Right renal pelvis (tissue), 4 donors: ENCODE data around the gene APOC4. TPM values are rescaled to one million over a fixed set of nuclear protein-coding genes. Genes with fewer than 3 reads are reported as not detected.
"Not testable (repeated sequence)": the region's sequence is repeated elsewhere in the genome, so short reads cannot be mapped to it uniquely, and the experiment has no call there.

Experiments
- DNase-seq, 4 donors: peaks; one replicate each; pipeline ENCODE4 v3.0.0-alpha.2; 2013; ENCODE audit warnings: low read depth in 4 of 4, low spot score in 3 of 4, missing footprints in 1 of 4
- polyA plus RNA-seq, 4 donors: library from polyadenylated mRNA; unstranded; fragments of 120-200 nt; gene quantifications; one replicate each; pipeline ENCODE4 v1.2.1, GENCODE V29; 2013; ENCODE audit not compliant: insufficient read length in 4 of 4

APOC4 gene, protein sequence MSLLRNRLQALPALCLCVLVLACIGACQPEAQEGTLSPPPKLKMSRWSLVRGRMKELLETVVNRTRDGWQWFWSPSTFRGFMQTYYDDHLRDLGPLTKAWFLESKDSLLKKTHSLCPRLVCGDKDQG
- polyA plus RNA-seq = not detected

DNA sequence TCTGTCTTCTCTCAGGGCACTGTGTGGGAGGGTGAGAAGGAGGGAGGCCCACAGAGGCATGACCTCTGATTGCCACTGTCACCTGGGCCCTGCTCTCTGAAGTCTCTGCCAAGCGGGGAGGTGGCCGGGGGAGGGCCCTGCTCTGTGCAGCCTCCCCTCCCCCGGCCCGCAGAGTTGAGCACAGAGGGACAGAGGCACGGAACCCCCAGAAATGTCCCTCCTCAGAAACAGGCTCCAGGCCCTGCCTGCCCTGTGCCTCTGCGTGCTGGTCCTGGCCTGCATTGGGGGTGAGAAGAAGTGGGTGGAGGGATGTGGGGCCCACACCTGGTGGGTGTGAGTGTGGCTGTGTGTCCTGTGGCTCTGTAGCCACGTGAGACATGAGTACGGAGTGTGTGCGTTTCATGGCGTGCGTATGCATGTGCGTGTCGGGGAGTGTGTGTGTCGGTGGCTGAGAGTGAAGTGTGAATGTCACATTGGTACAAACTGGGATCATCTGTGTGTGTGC lies at the start of gene APOC4:
TSS of gene APOC4 (plus strand) at position 171 of the 505 bp plus-strand sequence. CDS start at position 212, 41 bp downstream.
- DNase-seq = no peak

DNA sequence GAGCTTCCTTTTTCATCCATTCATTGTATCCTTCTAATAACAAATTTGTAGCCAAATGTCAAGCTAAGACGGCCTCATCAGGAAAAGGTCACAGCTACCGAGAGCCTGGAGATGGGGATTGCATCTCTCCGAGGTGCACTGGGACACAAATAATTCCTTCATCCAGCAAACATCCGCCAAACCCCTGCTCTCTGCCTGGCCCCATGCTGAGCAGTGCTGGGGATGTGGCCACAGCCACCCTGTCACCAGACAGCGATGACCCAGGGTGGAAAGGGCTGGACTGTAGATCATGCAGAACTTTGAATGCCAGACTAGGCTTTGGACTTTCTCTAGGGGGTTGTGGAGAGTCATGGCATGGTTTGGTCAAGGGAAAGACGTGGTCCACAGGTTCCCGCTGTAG lies 49.1 kb upstream of the APOC4 start:
- DNase-seq = no peak

DNA sequence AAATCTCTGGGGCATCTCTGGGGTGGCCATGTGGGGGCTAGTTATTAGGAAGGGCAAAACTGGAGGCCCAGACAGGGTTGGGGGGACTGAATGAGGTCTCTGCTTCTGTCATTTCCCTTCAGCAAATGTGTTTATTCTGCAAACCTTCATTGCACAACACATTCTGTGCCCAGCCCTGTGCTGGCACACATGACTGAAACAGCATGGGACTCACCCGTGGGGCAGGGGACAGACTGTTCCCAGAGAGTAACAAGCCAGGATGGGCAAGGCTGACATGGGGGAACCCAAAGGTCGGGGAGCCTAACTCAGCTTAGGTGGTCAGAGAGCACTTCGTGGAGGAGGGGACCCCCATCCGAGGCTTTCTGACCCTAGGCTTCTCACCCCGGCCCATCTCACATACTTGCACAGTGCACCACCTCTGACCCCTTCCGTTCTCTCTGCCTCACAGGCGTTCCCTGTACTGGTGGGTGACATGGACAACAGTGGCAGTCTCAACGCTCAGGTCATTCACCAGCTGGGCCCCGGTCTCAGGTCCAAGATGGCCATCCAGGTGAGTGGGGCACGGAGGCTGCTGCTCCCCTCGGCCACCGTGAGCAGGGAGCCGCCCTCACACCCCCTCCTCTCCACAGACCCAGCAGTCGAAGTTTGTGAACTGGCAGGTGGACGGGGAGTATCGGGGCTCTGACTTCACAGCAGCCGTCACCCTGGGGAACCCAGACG lies 48.5 kb upstream of the APOC4 start:
- DNase-seq = no peak

DNA sequence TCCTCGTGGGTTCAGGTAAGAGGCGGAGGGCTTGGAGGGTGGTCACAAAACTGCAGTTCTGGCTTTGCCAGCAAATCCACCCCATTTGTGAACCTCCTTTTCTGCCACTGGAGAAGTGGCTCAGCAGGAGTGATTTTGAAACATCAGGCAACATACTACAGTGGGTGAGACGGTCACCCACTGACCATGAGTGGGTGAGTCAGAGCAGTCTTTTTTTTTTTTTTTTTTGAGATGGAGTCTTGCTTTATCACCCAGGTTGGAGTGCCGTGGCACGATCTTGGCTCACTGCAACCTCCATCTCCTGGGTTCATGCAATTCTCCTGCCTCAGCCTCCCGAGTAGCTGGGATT lies 48.0 kb upstream of the APOC4 start:
- no peak for DNase-seq

DNA sequence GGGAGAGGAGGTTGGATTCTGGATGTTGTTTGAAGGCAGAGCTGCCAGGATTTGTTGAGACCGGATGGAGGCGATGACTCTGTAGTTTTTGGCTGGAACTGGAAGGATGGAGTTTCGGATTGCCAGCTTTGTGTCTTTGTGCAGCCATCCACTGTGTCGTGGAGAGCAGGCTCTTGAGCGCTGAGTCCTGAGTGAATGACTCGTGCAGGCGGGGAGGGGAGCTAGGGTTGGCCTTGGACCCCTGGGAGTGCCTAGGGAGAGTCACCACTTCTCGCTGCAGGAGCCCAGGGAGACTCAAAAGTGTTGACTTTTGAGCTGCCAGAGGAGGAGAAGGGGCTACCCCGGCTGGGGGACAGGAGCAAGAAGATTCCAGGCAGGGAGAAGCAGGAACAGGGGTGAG lies 47.1 kb upstream of the APOC4 start:
- DNase-seq = no peak

DNA sequence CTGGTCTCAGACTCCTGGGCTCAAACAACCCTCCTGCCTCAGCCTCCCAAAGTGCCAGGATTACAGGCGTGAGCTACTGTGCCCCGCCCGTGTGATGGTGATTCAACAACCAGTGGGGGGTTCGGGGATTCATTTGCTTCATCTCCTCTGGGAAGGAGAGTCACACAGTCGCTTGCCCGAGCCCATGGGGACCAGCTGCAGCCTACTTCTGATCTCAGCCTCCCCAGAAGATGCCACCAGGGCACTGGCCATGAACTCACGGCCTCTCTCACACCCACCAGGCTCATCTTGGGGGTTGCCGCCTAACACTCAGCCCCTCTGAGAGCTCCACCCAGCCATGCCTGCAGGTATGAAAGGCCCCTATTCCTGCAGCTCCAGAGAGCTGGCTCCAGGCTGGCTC lies 44.2 kb upstream of the APOC4 start:
- DNase-seq = no peak

DNA sequence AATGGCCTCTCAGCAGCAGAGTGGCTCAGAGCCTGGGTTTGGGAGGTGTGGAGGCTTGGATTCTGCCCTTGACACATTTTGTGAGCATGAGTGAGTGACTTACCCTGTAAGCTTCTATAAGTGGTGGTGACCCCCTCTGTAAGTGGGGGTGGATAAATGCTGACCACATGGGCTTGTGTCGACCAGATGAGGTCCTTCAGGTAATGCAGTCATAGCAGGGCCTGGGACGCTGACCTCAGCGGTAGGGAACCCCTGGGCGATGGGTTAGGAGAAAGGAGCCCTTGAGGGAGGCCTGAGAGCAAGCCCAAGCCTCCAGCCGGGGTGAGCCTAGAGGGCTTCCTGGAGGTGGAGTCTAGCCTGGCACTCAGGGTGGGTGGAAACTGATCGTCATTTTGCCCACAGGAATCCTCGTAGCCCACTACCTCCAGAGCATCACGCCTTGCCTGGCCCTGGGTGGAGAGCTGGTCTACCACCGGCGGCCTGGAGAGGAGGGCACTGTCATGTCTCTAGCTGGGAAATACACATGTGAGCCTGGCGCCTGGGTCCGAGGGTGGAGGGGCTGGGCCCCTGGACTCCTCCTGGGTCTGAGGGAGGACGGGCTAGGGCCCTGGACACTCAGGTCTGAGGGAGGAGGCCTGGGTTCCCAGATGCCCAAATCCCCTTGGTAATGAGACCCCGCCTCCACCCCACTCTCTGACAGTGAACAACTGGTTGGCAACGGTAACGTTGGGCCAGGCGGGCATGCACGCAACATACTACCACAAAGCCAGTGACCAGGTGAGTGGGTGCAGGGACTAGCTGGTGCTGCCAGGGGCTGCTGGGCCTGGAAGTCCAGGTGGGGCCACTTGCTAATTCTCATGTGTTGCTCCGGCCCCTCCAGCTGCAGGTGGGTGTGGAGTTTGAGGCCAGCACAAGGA lies 41.5 kb upstream of the APOC4 start:
- DNase-seq = no peak

DNA sequence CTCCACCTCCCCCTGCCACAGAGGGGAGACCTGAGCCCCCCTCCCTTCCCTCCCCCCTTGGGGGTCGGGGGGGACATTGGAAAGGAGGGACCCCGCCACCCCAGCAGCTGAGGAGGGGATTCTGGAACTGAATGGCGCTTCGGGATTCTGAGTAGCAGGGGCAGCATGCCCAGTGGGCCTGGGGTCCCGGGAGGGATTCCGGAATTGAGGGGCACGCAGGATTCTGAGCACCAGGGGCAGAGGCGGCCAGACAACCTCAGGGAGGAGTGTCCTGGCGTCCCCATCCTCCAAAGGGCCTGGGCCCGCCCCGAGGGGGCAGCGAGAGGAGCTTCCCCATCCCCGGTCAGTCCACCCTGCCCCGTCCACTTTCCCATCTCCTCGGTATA lies 38.8 kb upstream of the APOC4 start:
- no peak for DNase-seq

DNA sequence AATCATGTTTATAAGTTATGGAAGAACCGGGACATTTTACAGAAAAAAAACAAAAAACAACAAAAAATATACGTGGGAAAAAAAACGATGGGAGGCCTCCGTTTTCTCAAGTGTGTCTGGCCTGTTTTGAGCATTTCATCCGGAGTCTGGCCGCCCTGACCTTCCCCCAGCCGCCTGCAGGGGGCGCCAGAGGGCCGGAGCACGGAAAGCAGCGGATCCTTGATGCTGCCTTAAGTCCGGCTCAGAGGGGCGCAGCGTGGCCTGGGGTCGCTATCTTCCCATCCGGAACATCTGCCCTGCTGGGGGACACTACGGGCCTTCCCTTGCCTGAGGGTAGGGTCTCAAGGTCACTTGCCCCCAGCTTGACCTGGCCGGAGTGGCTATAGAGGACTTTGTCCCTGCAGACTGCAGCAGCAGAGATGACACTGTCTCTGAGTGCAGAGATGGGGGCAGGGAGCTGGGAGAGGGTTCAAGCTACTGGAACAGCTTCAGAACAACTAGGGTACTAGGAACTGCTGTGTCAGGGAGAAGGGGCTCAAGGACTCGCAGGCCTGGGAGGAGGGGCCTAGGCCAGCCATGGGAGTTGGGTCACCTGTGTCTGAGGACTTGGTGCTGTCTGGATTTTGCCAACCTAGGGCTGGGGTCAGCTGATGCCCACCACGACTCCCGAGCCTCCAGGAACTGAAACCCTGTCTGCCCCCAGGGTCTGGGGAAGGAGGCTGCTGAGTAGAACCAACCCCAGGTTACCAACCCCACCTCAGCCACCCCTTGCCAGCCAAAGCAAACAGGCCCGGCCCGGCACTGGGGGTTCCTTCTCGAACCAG lies 38.2 kb upstream of the APOC4 start:
- DNase-seq = no peak

DNA sequence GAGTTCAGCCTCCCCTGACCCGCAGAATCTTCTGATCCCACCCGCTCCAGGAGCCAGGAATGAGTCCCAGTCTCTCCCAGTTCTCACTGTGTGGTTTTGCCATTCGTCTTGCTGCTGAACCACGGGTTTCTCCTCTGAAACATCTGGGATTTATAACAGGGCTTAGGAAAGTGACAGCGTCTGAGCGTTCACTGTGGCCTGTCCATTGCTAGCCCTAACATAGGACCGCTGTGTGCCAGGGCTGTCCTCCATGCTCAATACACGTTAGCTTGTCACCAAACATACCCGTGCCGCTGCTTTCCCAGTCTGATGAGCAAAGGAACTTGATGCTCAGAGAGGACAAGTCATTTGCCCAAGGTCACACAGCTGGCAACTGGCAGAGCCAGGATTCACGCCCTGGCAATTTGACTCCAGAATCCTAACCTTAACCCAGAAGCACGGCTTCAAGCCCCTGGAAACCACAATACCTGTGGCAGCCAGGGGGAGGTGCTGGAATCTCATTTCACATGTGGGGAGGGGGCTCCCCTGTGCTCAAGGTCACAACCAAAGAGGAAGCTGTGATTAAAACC lies 37.5 kb upstream of the APOC4 start:
- DNase-seq = no peak

DNA sequence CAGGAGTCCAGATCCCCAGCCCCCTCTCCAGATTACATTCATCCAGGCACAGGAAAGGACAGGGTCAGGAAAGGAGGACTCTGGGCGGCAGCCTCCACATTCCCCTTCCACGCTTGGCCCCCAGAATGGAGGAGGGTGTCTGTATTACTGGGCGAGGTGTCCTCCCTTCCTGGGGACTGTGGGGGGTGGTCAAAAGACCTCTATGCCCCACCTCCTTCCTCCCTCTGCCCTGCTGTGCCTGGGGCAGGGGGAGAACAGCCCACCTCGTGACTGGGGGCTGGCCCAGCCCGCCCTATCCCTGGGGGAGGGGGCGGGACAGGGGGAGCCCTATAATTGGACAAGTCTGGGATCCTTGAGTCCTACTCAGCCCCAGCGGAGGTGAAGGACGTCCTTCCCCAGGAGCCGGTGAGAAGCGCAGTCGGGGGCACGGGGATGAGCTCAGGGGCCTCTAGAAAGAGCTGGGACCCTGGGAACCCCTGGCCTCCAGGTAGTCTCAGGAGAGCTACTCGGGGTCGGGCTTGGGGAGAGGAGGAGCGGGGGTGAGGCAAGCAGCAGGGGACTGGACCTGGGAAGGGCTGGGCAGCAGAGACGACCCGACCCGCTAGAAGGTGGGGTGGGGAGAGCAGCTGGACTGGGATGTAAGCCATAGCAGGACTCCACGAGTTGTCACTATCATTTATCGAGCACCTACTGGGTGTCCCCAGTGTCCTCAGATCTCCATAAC lies 36.4 kb upstream of the APOC4 start, which contains the start of gene APOE:
TSS of gene APOE (plus strand) at position 360 of the 724 bp plus-strand sequence. CDS start 829 bp downstream, outside the sequence.
- no peak for DNase-seq

DNA sequence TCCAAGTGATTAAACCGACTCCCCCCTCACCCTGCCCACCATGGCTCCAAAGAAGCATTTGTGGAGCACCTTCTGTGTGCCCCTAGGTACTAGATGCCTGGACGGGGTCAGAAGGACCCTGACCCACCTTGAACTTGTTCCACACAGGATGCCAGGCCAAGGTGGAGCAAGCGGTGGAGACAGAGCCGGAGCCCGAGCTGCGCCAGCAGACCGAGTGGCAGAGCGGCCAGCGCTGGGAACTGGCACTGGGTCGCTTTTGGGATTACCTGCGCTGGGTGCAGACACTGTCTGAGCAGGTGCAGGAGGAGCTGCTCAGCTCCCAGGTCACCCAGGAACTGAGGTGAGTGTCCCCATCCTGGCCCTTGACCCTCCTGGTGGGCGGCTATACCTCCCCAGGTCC lies 34.4 kb upstream of the APOC4 start:
- DNase-seq = no peak

DNA sequence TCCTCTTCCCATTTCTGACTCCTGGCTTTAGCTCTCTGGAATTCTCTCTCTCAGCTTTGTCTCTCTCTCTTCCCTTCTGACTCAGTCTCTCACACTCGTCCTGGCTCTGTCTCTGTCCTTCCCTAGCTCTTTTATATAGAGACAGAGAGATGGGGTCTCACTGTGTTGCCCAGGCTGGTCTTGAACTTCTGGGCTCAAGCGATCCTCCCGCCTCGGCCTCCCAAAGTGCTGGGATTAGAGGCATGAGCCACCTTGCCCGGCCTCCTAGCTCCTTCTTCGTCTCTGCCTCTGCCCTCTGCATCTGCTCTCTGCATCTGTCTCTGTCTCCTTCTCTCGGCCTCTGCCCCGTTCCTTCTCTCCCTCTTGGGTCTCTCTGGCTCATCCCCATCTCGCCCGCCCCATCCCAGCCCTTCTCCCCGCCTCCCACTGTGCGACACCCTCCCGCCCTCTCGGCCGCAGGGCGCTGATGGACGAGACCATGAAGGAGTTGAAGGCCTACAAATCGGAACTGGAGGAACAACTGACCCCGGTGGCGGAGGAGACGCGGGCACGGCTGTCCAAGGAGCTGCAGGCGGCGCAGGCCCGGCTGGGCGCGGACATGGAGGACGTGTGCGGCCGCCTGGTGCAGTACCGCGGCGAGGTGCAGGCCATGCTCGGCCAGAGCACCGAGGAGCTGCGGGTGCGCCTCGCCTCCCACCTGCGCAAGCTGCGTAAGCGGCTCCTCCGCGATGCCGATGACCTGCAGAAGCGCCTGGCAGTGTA lies 33.8 kb upstream of the APOC4 start:
- no peak for DNase-seq

DNA sequence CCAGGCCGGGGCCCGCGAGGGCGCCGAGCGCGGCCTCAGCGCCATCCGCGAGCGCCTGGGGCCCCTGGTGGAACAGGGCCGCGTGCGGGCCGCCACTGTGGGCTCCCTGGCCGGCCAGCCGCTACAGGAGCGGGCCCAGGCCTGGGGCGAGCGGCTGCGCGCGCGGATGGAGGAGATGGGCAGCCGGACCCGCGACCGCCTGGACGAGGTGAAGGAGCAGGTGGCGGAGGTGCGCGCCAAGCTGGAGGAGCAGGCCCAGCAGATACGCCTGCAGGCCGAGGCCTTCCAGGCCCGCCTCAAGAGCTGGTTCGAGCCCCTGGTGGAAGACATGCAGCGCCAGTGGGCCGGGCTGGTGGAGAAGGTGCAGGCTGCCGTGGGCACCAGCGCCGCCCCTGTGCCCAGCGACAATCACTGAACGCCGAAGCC lies 33.2 kb upstream of the APOC4 start:
- DNase-seq = no peak

DNA sequence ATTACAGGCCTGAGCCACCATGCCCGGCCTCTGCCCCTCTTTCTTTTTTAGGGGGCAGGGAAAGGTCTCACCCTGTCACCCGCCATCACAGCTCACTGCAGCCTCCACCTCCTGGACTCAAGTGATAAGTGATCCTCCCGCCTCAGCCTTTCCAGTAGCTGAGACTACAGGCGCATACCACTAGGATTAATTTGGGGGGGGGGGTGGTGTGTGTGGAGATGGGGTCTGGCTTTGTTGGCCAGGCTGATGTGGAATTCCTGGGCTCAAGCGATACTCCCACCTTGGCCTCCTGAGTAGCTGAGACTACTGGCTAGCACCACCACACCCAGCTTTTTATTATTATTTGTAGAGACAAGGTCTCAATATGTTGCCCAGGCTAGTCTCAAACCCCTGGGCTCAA lies 32.3 kb upstream of the APOC4 start:
- no peak for DNase-seq

DNA sequence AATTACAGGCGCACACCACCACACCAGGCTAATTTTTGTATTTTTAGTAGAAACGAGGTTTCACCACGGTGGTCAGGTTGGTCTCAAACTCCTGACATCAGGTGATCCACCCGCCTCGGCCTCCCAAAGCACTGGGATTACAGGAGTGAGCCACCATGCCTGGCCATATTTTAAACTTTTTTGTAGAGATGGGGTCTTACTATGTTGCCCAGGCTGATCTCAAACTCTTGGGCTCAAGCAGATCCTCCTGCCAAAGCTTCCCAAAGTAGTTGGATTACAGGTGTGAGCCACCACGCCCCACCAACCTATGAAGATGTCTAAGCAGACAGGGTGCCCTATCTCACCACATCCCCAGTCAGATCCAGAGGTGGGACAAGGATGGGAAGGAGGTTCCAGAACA lies 30.1 kb upstream of the APOC4 start:
- not testable (repeated sequence) for DNase-seq

DNA sequence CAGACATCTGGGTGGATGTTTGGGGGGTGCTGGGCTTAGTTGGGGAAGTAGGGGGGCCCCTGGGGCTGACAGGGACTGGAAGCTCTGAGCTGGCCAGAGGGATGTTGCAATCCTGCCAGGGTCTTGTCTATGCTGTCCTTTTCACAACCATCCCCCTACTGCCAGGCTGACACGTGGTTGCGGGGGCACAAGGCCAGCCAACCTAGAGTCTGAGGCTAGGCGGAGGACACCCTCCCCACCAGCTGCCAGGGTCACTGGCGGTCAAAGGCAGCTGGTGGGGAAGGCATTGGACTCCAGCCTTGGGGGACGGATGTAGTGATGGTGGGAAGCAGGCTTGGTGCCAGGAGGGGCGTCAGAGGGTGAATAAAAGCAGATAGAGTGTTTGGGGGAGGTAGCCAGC lies 29.2 kb upstream of the APOC4 start:
- no peak for DNase-seq

DNA sequence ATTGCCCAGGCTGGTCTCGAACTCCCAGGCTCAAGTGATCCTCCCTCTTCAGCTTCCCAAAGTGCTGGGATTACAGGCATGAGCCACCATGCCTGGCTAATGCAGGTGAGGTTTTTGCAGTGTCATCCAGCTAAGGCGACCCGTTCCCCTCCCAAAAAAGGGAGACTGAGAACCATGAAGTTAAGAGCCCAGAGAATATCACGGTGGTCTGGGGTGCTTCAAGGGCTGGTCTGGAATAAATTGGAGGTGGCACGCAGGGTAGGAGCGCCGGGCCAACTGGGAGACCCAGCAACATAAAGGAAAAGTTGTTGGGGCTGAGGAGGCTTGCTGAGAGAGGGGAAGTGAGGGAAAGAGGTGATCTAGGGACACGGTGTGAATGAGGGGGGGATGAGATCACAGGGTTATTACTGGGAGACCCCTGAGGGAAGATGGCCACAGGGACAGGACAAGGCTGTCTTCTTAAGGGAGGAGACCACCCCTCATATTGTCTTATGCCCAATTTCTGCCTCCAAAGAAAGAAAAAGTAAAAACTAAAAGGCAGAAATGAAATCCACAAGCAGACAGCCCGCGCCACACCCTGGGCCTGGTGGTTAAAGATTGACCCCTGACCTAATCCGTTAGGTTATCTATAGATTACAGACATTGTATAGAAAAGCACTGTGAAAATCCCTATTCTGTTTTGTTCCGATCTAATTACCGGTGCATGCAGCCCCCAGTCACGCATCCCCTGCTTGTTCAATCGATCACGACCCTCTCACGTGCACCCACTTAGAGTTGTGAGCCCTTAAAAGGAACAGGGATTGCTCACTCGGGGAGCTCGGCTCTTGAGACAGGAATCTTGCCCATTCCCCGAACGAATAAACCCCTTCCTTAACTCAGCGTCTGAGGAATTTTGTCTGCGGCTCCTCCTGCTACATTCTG lies 28.3 kb upstream of the APOC4 start:
- not testable (repeated sequence) for DNase-seq
